DMS79 treated with DMSO at 0.1 percent for 48 hours (cell line): ENCODE measurements around the gene MRGPRG.
"Not testable (repeated sequence)": the region's sequence is repeated elsewhere in the genome, so short reads cannot be mapped to it uniquely, and the experiment has no call there.

Source experiments
- DNase-seq: peaks from one replicate; lab custom pipeline; 2025; lab: John Stamatoyannopoulos, UW

The MRGPRG gene

GRCh38 chr11:3176487-3176886 lies 42.1 kb downstream of the MRGPRG start:
- DNase-seq: no peak

- DNase-seq: no peak
Observed at GRCh38 chr11:3175194-3175593, 43.4 kb downstream of the MRGPRG start.

- DNase-seq: no peak
Observed at GRCh38 chr11:3174387-3174786, 44.2 kb downstream of the MRGPRG start.

GRCh38 chr11:3173795-3174194 lies 44.8 kb downstream of the MRGPRG start:
- DNase-seq: no peak

- no peak for DNase-seq
Observed at GRCh38 chr11:3171931-3172560, 46.6 kb downstream of the MRGPRG start.

GRCh38 chr11:3170756-3171650 lies 47.6 kb downstream of the MRGPRG start:
- no peak for DNase-seq

- DNase-seq: no peak
Observed at GRCh38 chr11:3170044-3170755, 48.4 kb downstream of the MRGPRG start.

GRCh38 chr11:3169255-3170043 lies 49.2 kb downstream of the MRGPRG start:
- peak; percentile 16 for DNase-seq

- DNase-seq: not testable (repeated sequence)
Observed at GRCh38 chr11:3168742-3169254, 49.8 kb downstream of the MRGPRG start.
